Prostate gland (tissue), 2 donors: ENCODE results near the gene ZNF32. TPM values are rescaled to one million over a fixed set of nuclear protein-coding genes. Genes with fewer than 3 reads are reported as not detected.

Experiments used
- DNase-seq: peaks from one replicate; pipeline ENCODE4 v3.0.0-alpha.2; 2019; ENCODE audit warnings: low spot score
- H3K27ac ChIP-seq, 2 donors: fragments of 200-600 bp; sonication (generic); 2 replicates each; pipeline ENCODE4 v1.5.1; 2017 to 2019
- H3K27me3 ChIP-seq: fragments of 200-600 bp; sonication (generic); replicated peaks from 2 replicates; pipeline ENCODE4 v1.5.1; 2019; ENCODE audit not compliant: insufficient read depth
- H3K36me3 ChIP-seq, 2 donors: fragments of 200-600 bp; sonication (generic); 1 replicate in 1 of 2; 2 replicates in 1 of 2; pipeline versions ENCODE4 v1.5.1 to v1.8.1; 2017 to 2019
- H3K4me1 ChIP-seq: fragments of 200-600 bp; sonication (generic); replicated peaks from 2 replicates; pipeline ENCODE4 v1.5.1; 2019
- H3K4me3 ChIP-seq, 2 donors: fragments of 200-600 bp; sonication (generic); 2 replicates each; pipeline ENCODE4 v1.5.1; 2017 to 2019
- H3K9me3 ChIP-seq: fragments of 200-600 bp; sonication (generic); 2 replicates; pipeline ENCODE4 v1.5.1; 2017
- POLR2A ChIP-seq: fragments of 450-650 bp; IDR thresholded peaks from one replicate; pipeline ENCODE4 v1.6.1; 2016; ENCODE audit warnings: antibody characterized with exemption, mild to moderate bottlenecking
- POLR2AphosphoS5 ChIP-seq: sonication (generic); formaldehyde crosslinking; IDR thresholded peaks from one replicate; pipeline ENCODE4 v1.6.1; 2017; ENCODE audit warnings: antibody characterized with exemption
- WGBS: methylation state at CpG from one replicate; pipeline ENCODE4 v1.1.5; 2018; 5-methylcytosine and 5-hydroxymethylcytosine counted together
- intact Hi-C: fragments of 100-400 bp; cut with DNase I; formaldehyde crosslinking; loops from one replicate; pipeline ENCODE4 v1.14.2; 2022
- total RNA-seq, 2 donors: library from RNA; depleted of rRNA; stranded (reverse); fragments of >200 nt; gene quantifications; one replicate each; pipeline ENCODE4 v1.1.0, GENCODE V29; 2016
- TF ChIP-seq, protein P1 (sequence below), 4 experiments: fragments of 200-600 bp in 2 of 4; fragments of 450-650 bp in 2 of 4; sonication (generic) in 2 of 4; IDR thresholded peaks; 1 replicate in 3 of 4; 2 replicates in 1 of 4; pipeline ENCODE4 v1.5.1; 2016 to 2019; ENCODE audit warnings: antibody characterized with exemption in 4 of 4, mild to moderate bottlenecking in 2 of 4, moderate library complexity in 2 of 4

Gene ZNF32
- total RNA-seq, 2 donors from 2014 or later, result 31.6 to 52.8 TPM

DNA sequence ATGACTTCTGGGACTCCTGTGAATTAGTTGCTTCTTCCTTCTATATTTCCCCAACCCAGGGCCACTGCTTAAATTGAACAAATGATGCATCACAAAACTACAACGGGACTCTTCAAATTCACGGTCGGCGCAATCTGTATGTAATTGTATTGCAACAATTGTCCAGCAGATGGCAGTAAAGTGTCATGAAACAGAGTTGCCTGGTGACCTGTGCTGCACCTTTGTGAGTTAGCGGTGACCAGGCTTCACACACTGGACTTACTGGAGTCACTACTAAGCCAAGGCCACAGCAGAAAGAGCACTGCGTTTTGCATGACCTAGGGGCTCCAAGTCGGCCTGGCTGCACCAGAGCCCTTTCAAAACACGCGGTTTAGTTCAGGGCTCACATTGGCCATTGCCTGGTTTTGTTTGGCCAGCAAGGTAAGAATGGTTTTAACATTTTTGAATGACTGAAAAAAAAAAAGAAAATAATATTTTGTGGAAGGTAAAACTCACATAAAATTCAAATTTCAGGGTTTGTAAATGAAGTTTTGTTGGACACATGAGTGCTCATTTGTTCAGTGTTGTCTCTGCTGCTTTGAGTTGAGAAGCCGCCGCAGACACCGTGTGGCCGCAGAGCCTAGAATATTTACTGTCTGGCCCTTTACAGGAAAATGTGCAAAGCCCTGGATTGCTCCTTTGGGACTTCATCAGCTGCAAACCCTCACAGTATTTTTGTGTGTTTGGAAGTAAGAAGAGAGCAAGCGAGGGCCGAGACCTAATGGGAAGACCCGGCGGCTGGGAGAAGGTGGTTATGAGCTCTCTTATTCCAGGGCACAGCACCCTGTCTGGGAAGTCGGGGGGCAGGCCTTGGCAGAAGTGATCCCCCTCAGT lies 23.2 kb upstream of the ZNF32 start:
- peak; percentile 63 for DNase-seq
- no peak overlapping the region for H3K27ac ChIP-seq

DNA sequence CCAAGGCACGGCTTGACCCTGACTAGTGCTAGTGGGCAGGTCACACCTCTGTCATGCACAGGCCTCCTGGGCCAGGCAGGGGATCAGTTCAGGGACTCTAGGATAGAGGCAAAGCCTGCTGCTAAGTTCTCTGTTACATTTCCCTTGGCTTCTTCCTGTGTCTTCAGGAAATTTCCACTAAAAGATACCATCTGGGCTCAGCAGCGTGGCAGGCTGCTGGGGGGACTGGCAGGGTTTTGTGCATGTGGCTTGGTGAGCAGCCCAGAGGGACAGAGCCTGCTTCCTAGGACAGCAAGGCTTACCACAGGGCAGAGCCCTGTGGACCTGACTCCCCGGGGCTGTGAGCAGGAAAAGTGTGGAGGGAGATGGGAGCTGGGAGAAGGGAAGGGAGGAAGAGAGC lies 20.7 kb upstream of the ZNF32 start:
- intact Hi-C loops, result no loop called here
- no peaks in the 10 kb centered on the region for H3K4me1 ChIP-seq
- TF ChIP-seq, protein P1, sequence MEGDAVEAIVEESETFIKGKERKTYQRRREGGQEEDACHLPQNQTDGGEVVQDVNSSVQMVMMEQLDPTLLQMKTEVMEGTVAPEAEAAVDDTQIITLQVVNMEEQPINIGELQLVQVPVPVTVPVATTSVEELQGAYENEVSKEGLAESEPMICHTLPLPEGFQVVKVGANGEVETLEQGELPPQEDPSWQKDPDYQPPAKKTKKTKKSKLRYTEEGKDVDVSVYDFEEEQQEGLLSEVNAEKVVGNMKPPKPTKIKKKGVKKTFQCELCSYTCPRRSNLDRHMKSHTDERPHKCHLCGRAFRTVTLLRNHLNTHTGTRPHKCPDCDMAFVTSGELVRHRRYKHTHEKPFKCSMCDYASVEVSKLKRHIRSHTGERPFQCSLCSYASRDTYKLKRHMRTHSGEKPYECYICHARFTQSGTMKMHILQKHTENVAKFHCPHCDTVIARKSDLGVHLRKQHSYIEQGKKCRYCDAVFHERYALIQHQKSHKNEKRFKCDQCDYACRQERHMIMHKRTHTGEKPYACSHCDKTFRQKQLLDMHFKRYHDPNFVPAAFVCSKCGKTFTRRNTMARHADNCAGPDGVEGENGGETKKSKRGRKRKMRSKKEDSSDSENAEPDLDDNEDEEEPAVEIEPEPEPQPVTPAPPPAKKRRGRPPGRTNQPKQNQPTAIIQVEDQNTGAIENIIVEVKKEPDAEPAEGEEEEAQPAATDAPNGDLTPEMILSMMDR (IDR thresholded peaks at IDR 0.05), result no peak
- TF ChIP-seq POLR2A (no peak), POLR2AphosphoS5 (no peak)
- DNase-seq, result no peak
- no peaks in the 10 kb centered on the region for H3K36me3 ChIP-seq
- no peaks in the 10 kb centered on the region for H3K9me3 ChIP-seq
- peaks cover 2% of the 10 kb centered on the region for H3K27me3 ChIP-seq
- no peak overlapping the region for H3K4me3 ChIP-seq
- WGBS, result 94% methylated on average over 3 of the region's 3 CpGs
- H3K27ac ChIP-seq, result no peak overlapping the region

More for the DNA sequence above, 23.2 kb upstream of the ZNF32 start:
- H3K36me3 ChIP-seq, result no peaks in the 10 kb centered on the region
- intact Hi-C loops, result loop anchor here (5.0 to 10.0 kb wide), 4 partner anchors 640 to 1303 kb away; partner anchors contain the start of genes CXCL12 and DEPP1
- WGBS, result 53% methylated on average over 18 of the region's 18 CpGs
- H3K4me1 ChIP-seq, result no peaks in the 10 kb centered on the region
- no peaks in the 10 kb centered on the region for H3K9me3 ChIP-seq
- TF ChIP-seq POLR2A, result no peak
- TF ChIP-seq, protein P1 (IDR thresholded peaks at IDR 0.05), result peak; percentile 54 to 90 (median 81)
- H3K27me3 ChIP-seq, result peaks cover 2% of the 10 kb centered on the region
- no peak overlapping the region for H3K4me3 ChIP-seq

DNA sequence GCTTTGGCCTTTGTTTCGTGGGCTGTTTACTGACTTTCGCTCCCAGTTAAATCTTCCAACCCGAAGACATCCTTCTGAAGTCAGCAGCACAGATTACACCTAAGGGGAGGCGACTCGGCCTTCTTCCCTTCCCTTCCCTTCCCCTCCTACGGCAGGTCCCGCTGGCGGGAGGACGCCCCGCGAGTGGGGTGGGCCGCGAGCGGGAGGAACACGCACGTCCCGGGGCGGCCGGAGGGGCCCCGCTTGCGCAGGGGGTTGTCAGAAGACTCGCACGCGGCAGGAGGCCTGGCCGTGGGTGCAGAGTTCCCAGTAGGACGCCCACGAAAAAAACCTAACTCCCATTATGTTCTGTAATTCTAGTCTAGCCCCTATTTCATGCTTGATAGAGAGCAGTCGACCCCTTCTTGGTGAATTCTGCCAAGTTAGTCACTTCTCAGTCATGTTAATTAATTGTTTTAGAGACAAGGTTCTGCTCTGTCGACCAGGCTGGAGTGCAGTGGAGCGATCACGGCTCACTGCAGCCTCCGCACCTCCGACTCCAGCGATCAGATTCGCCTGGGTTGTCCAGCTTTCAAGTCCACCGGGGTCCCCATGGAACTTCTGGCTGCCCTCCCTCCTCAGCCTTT lies 19.2 kb upstream of the ZNF32 start:
- Histone ChIP-seq H3K36me3 (no peaks in the 10 kb centered on the region), H3K9me3 (no peaks in the 10 kb centered on the region), H3K27me3 (peaks cover 2% of the 10 kb centered on the region), H3K4me3 (no peak overlapping the region), H3K27ac (no peak overlapping the region), H3K4me1 (no peaks in the 10 kb centered on the region)
- DNase-seq, result no peak
- TF ChIP-seq, protein P1 (IDR thresholded peaks at IDR 0.05), result no peak
- no peak for TF ChIP-seq POLR2A
- no peak for TF ChIP-seq POLR2AphosphoS5
- intact Hi-C loops, result no loop called here
- WGBS, result 77% methylated on average over 36 of the region's 36 CpGs

DNA sequence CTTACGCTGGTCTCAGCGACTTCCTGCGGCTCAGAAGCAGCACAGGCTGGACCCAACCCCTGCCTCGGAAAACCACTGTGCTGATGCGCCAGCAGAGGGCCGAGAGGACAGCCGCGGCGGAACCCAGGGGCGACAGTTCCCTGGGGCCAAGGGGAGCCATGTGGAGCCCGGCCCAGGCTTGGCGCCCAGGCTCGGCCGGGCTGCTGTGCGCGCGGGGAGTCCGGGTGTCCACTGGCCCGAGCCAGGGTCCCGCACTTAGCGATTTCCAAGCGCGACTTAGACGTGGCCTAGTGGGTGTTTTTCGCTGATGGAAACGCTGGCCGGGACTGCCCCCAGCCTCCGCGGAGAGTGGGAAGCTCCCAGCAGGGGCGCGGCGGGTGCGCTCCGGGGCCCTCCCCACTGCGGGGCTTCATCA lies 18.6 kb upstream of the ZNF32 start:
- no peak for TF ChIP-seq POLR2A
- TF ChIP-seq, protein P1 (IDR thresholded peaks at IDR 0.05), result peak in 1 of 4 experiments; percentile 32

More for the DNA sequence above, 18.6 kb upstream of the ZNF32 start:
- H3K9me3 ChIP-seq, result no peaks in the 10 kb centered on the region
- H3K27me3 ChIP-seq, result peaks cover 2% of the 10 kb centered on the region
- no peak overlapping the region for H3K4me3 ChIP-seq
- H3K27ac ChIP-seq, result no peak overlapping the region
- intact Hi-C loops, result no loop called here
- 6% methylated on average over 35 of the region's 35 CpGs for WGBS
- no peaks in the 10 kb centered on the region for H3K36me3 ChIP-seq
- no peak for DNase-seq
- no peaks in the 10 kb centered on the region for H3K4me1 ChIP-seq
